Placental epithelial cell (primary cell): ENCODE data around the gene PLPP7. TPM values are rescaled to one million over a fixed set of nuclear protein-coding genes. Genes with fewer than 3 reads are reported as not detected.

Experiments
- total RNA-seq: library from RNA; depleted of rRNA; stranded (reverse); fragments of >200 nt; gene quantifications from 2 replicates; pipeline ENCODE4 v1.2.3, GENCODE V29; 2012

The PLPP7 gene
- total RNA-seq: under 0.01 TPM in 1 of 2 replicates, not detected in the other

DNA sequence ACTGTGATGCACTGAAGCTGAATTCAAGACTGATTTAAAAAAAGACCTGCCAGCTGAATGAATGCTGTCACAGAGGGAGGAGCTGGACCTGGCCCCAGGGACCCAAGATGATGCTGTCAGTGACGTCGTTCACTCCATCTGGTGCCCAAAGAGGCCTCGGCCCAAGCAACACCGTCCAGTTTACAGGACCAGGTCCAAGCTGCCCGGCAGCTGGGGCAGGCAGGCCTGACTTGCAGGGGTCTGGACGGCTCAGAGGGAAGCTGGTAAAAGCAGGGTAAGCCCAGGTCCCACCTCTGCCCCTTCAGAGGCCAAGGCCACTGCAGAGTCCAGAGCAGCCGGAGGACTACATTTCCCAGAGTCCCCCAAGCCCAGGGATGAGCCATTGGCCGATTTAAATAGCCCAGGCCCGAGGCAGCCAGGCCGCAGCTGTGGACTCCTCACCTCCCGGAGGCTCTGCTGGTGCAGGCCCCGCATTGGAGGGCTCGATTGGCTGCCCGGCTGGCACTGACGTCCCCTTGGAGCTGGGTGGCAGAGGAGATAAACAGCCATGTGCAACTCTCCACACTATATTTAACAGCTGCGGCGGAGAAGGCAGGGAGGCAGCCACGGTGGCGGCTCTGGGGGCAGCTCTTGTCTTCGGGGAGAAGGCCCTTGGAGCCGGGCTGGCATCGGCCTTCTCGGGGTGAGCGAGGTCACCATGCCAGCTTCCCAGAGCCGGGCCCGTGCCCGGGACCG is at the start of gene PLPP7:
TSS of gene PLPP7 (plus strand) at position 423 of the 735 bp plus-strand sequence. CDS start at position 698, 275 bp downstream.

DNA sequence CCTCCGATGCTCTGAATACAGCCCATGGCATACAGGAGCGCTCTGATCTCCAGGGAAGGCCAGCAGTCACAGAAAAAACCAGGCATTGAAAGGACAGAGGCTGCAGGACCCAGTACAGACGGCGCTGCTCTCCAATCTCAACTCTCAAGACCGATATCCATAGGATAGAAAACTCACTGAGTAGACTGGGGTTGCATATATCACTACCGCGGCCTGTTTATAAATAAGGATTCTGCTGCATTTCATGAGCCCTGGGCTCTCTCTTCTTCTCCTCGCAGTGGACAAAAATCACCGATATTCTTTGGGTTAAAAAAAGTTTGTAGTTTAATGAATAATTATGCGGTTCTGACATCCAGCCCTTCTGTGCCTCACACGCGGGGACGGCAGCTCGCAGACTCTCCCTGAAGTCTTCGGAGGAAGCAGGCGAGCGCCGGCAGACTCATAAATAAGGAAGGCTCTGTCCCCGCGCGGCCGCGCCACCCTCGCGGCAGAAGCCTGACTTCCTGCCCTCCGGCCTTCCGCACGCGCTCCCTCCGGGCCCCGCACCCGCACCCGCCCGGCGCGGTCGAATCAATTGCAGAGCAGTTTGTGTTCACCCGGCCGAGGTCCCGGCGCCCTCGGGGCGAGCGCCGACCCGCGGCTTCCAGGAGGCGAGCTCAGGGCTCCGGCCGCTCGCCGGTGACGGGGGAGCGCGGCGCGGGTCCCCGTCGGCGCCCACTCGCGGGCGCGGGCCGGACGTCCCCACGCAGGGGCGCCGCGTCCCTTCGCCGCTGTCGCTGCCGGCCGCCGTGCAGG is 13.2 kb upstream of the PLPP7 start, which contains the start of gene FAM78A:
TSS of gene FAM78A (minus strand) at position 417 of the 795 bp plus-strand sequence. CDS start at position 86, 331 bp downstream.

Other genes starting within 250 kb of the PLPP7 start
- gene AIF1L, start 193.2 kb upstream of the PLPP7 start, total RNA-seq: 39.0 and 48.7 TPM in 2 replicates
- 24.0 and 24.7 TPM in 2 replicates for gene NUP214, start 164.1 kb upstream of the PLPP7 start, total RNA-seq
- under 0.01 TPM in 1 of 2 replicates, not detected in the other for gene FAM78A, start 13.2 kb upstream of the PLPP7 start, total RNA-seq
- 83.4 and 100 TPM in 2 replicates for gene PRRC2B, start 104.4 kb downstream of the PLPP7 start, total RNA-seq
- 16.1 and 18.5 TPM in 2 replicates for gene POMT1, start 213.2 kb downstream of the PLPP7 start, total RNA-seq
- gene UCK1, start 241.5 kb downstream of the PLPP7 start, total RNA-seq: 15.5 and 29.8 TPM in 2 replicates